HL-60 (cell line): ENCODE measurements around the gene EPS15.
"Not testable (repeated sequence)": the region's sequence is repeated elsewhere in the genome, so short reads cannot be mapped to it uniquely, and the experiment has no call there.

ENCODE experiments used
- DNase-seq, 2 experiments: peaks; one replicate each; pipeline ENCODE4 v3.0.0-alpha.2; 2010 to 2020; ENCODE audit warnings: low read depth in 1 of 2, low spot score in 1 of 2
- H3K27ac ChIP-seq: fragments of 250-450 bp; sonication (Bioruptor Pico); replicated peaks from 2 replicates; pipeline ENCODE4 v1.5.1; 2020; ENCODE audit warnings: mild to moderate bottlenecking, moderate library complexity
- H3K27me3 ChIP-seq: fragments of 250-450 bp; sonication (Bioruptor Pico); 2 replicates; pipeline ENCODE4 v1.5.1; 2021; ENCODE audit warnings: mild to moderate bottlenecking, moderate library complexity; ENCODE audit not compliant: insufficient read depth, poor library complexity, severe bottlenecking
- H3K4me3 ChIP-seq: replicated peaks from 2 replicates; pipeline ENCODE4 v1.5.1; 2011; ENCODE audit warnings: mild to moderate bottlenecking, control low read depth, low read length; ENCODE audit not compliant: insufficient read depth
- CTCF ChIP-seq: IDR thresholded peaks from one replicate; pipeline ENCODE4 v1.5.1; 2011; ENCODE audit warnings: low read length, control low read depth, inconsistent platforms; ENCODE audit not compliant: insufficient read depth
- GABPA ChIP-seq: IDR thresholded peaks from 2 replicates; pipeline ENCODE4 v1.6.1; 2012; ENCODE audit warnings: low read depth
- POLR2AphosphoS5 ChIP-seq: IDR thresholded peaks from 2 replicates; pipeline ENCODE4 v1.6.1; 2012; ENCODE audit warnings: low read depth
- SPI1 ChIP-seq: IDR thresholded peaks from 2 replicates; pipeline ENCODE4 v1.6.1; 2012; ENCODE audit warnings: low read depth, mild to moderate bottlenecking, borderline replicate concordance
- TF ChIP-seq, protein P1 (sequence below): IDR thresholded peaks from 2 replicates; pipeline ENCODE4 v1.6.1; 2012; ENCODE audit warnings: low read depth; ENCODE audit not compliant: insufficient replicate concordance

EPS15 gene

DNA sequence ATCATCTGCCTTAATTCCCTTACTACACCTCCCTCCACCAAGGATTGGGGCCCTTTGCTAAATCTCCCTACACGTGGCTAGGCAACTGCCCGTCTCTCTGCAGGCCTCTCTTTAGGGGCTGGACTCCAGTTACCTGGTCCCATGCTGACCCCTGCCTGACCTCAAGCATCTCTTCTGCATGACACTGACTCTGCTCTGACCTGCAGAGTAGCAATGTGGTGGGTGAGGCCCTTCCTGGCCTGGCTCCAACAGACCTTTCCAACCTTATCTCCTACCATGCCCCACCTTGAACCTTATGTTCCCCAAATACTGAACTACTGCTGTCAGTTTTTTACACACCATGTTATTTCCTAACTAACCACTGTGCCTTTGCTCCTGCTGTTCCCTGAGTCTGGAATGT is 45.9 kb upstream of the EPS15 start:
- H3K27ac ChIP-seq = no peak overlapping the region
- no peaks in the 10 kb centered on the region for H3K27me3 ChIP-seq
- no peak for DNase-seq
- TF ChIP-seq POLR2AphosphoS5 = no peak
- TF ChIP-seq SPI1 = no peak
- TF ChIP-seq GABPA = no peak
- TF ChIP-seq, protein P1, sequence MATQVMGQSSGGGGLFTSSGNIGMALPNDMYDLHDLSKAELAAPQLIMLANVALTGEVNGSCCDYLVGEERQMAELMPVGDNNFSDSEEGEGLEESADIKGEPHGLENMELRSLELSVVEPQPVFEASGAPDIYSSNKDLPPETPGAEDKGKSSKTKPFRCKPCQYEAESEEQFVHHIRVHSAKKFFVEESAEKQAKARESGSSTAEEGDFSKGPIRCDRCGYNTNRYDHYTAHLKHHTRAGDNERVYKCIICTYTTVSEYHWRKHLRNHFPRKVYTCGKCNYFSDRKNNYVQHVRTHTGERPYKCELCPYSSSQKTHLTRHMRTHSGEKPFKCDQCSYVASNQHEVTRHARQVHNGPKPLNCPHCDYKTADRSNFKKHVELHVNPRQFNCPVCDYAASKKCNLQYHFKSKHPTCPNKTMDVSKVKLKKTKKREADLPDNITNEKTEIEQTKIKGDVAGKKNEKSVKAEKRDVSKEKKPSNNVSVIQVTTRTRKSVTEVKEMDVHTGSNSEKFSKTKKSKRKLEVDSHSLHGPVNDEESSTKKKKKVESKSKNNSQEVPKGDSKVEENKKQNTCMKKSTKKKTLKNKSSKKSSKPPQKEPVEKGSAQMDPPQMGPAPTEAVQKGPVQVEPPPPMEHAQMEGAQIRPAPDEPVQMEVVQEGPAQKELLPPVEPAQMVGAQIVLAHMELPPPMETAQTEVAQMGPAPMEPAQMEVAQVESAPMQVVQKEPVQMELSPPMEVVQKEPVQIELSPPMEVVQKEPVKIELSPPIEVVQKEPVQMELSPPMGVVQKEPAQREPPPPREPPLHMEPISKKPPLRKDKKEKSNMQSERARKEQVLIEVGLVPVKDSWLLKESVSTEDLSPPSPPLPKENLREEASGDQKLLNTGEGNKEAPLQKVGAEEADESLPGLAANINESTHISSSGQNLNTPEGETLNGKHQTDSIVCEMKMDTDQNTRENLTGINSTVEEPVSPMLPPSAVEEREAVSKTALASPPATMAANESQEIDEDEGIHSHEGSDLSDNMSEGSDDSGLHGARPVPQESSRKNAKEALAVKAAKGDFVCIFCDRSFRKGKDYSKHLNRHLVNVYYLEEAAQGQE = no peak
- TF ChIP-seq CTCF = no peak
- no peak overlapping the region for H3K4me3 ChIP-seq

- H3K27me3 ChIP-seq = no peaks in the 10 kb centered on the region
- TF ChIP-seq POLR2AphosphoS5 = no peak
- no peak for TF ChIP-seq GABPA
- no peak for TF ChIP-seq SPI1
- TF ChIP-seq, protein P1 = no peak
- TF ChIP-seq CTCF = no peak
Measured at GRCh38 chr1:51564124-51564523, 45.1 kb upstream of the EPS15 start.

DNA sequence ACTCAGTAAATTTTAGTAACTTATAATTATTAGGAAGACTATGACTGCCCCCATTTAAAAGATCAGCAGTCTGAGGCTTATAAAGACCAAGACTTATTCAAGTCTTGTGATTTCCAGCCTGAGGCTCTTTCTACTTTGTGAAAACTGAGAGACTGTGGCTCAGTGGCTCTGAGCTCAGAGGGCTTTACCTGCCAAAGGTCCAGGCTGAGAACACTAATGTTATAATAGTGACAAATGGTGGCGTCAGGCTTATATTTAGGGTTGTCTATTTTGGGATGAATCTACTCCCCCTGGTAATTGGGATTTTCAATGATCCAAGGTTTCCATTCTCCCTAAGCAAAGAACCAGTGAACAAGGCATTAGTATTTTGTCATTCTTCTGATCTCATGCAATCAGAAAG is 42.6 kb upstream of the EPS15 start:
- no peaks in the 10 kb centered on the region for H3K27me3 ChIP-seq
- no peak for DNase-seq
- no peak overlapping the region for H3K27ac ChIP-seq

More at GRCh38 chr1:51564124-51564523, 45.1 kb upstream of the EPS15 start:
- DNase-seq = no peak
- no peak overlapping the region for H3K4me3 ChIP-seq
- no peak overlapping the region for H3K27ac ChIP-seq

DNA sequence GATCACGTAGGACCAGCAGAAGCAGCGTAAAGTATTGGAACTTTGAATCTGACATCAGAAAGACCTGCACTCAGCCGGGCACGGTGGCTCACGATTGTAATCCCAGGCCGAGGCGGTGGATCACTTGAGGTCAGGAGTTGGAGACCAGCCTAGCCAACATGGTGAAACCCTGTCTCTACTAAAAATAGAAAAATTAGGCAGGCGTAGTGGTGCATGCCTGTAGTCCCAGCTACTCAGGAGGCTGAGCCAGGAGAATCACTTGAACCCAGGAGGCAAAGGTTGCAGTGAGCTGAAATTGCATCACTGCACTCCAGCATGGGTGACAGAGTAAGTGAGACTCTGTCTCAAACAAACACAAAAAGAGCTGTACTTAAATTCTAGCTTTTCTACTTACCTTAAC is 41.8 kb upstream of the EPS15 start:
- H3K4me3 ChIP-seq, H3K27me3 ChIP-seq, DNase-seq, H3K27ac ChIP-seq: not testable (repeated sequence)

More for the DNA sequence above, 42.6 kb upstream of the EPS15 start:
- TF ChIP-seq, protein P1 = no peak
- TF ChIP-seq CTCF (no peak), GABPA (no peak), POLR2AphosphoS5 (no peak), SPI1 (no peak)
- no peak overlapping the region for H3K4me3 ChIP-seq
